Skin epidermis (tissue), 12 donors: Measurements from ENCODE around the gene SPATA33.
A peak's percentile ranks its signal among the peaks of the same experiment; 100 is the strongest.
"Not testable (repeated sequence)": the region's sequence is repeated elsewhere in the genome, so short reads cannot be mapped to it uniquely, and the experiment has no call there.

ENCODE experiments used
- H3K27ac ChIP-seq, 21 experiments: fragments of 200-600 bp; sonication (generic) in 11 of 21; one replicate each; pipeline ENCODE4 v1.5.0; 2020; ENCODE audit warnings: mild to moderate bottlenecking in 3 of 21, inconsistent platforms in 2 of 21, moderate library complexity in 2 of 21
- H3K4me3 ChIP-seq, 7 experiments: fragments of 200-600 bp; sonication (generic) in 2 of 7; one replicate each; pipeline ENCODE4 v1.5.0; 2020; ENCODE audit warnings: inconsistent platforms in 2 of 7, mild to moderate bottlenecking in 2 of 7, moderate library complexity in 1 of 7

Gene SPATA33

GRCh38 chr16:89624777-89625761 lies 32.6 kb upstream of the SPATA33 start:
- no peak overlapping the region for H3K27ac ChIP-seq
- no peak overlapping the region for H3K4me3 ChIP-seq

GRCh38 chr16:89629827-89630610 lies 27.6 kb upstream of the SPATA33 start:
- Histone ChIP-seq H3K4me3 (no peak overlapping the region), H3K27ac (no peak overlapping the region)

- no peak overlapping the region for H3K4me3 ChIP-seq
- H3K27ac ChIP-seq = peak overlapping the region in 1 of 21 experiments; percentile 17
These were observed 24.5 kb upstream of the SPATA33 start for GRCh38 chr16:89633064-89633631.

- not testable (repeated sequence) for H3K27ac ChIP-seq, H3K4me3 ChIP-seq
These were observed 22.9 kb upstream of the SPATA33 start for GRCh38 chr16:89634463-89635385.

- H3K4me3 ChIP-seq = no peak overlapping the region
- no peak overlapping the region for H3K27ac ChIP-seq
These were observed 21.0 kb upstream of the SPATA33 start for GRCh38 chr16:89636663-89637062.

- Histone ChIP-seq H3K4me3 (no peak overlapping the region), H3K27ac (no peak overlapping the region)
These were observed 20.3 kb upstream of the SPATA33 start for GRCh38 chr16:89637379-89637778.

GRCh38 chr16:89638455-89638854 lies 19.2 kb upstream of the SPATA33 start:
- H3K27ac ChIP-seq = no peak overlapping the region
- no peak overlapping the region for H3K4me3 ChIP-seq

GRCh38 chr16:89639385-89639784 lies 18.3 kb upstream of the SPATA33 start:
- Histone ChIP-seq H3K4me3 (no peak overlapping the region), H3K27ac (no peak overlapping the region)

- Histone ChIP-seq H3K4me3 (no peak overlapping the region), H3K27ac (no peak overlapping the region)
These were observed 16.0 kb upstream of the SPATA33 start for GRCh38 chr16:89641458-89642119.

GRCh38 chr16:89642574-89642973 lies 15.1 kb upstream of the SPATA33 start:
- H3K4me3 ChIP-seq = no peak overlapping the region
- no peak overlapping the region for H3K27ac ChIP-seq

GRCh38 chr16:89643769-89644300 lies 13.8 kb upstream of the SPATA33 start:
- H3K27ac ChIP-seq = no peak overlapping the region
- H3K4me3 ChIP-seq = no peak overlapping the region

- Histone ChIP-seq H3K27ac (no peak overlapping the region), H3K4me3 (no peak overlapping the region)
These were observed 12.5 kb upstream of the SPATA33 start for GRCh38 chr16:89645122-89645521.

GRCh38 chr16:89646270-89646669 lies 11.4 kb upstream of the SPATA33 start:
- no peak overlapping the region for H3K27ac ChIP-seq
- H3K4me3 ChIP-seq = no peak overlapping the region

GRCh38 chr16:89646906-89647305 lies 10.7 kb upstream of the SPATA33 start:
- Histone ChIP-seq H3K4me3 (no peak overlapping the region), H3K27ac (no peak overlapping the region)

- Histone ChIP-seq H3K4me3 (no peak overlapping the region), H3K27ac (no peak overlapping the region)
These were observed 6.1 kb upstream of the SPATA33 start for GRCh38 chr16:89651584-89651983.

GRCh38 chr16:89653656-89654295 lies 3.9 kb upstream of the SPATA33 start:
- H3K27ac ChIP-seq = no peak overlapping the region
- no peak overlapping the region for H3K4me3 ChIP-seq

GRCh38 chr16:89655062-89655643 lies 2.5 kb upstream of the SPATA33 start:
- no peak overlapping the region for H3K27ac ChIP-seq
- H3K4me3 ChIP-seq = no peak overlapping the region
